Measurements from ENCODE around the gene ALKBH4.
"Not testable (repeated sequence)": the region's sequence is repeated elsewhere in the genome, so short reads cannot be mapped to it uniquely, and the experiment has no call there.

Gene ALKBH4

DNA sequence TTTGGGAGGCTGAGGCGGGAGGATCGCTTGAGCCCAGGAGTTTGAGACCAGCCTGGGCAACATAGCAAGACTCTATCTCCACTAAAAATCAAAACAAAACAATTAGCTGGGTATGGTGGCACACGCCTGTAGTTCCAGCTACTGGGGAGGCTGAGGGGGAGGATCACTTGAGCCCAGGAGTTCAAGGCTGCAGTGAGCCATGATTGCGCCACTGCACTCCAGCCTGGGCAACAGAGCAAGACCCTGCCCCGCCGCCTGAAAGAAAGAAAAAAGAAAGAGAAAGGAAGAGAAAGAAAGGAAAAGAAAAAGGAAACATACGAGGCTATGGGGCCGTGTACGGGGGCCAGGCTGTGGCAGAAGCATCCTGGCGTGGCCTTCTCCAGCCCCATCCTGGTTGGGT is 9.7 kb downstream of the ALKBH4 start:
- DNase-seq (ENCODE audit: low read depth in 2 of 2), result not testable (repeated sequence)

DNA sequence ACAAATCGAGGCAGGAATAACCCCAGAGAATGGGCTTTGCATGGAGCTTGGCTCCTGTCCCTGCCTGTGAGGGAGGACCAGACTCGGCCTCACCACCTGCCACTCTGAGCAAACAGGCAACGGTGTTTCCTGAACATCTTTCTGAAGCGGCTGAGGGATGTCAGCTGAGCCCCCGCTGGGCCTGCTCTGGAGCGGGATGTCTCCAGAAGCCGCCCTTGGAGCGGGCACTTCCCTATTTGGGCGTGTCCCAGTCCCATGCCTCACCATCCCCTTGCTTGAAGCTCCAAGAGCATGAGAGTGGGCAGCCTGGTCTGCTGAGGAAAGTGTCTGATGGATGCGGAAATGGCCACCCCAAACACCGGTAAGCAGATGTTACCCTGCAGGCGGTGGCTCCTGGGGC is 10.2 kb downstream of the ALKBH4 start:
- DNase-seq (ENCODE audit: low read depth in 2 of 2), result no peak

DNA sequence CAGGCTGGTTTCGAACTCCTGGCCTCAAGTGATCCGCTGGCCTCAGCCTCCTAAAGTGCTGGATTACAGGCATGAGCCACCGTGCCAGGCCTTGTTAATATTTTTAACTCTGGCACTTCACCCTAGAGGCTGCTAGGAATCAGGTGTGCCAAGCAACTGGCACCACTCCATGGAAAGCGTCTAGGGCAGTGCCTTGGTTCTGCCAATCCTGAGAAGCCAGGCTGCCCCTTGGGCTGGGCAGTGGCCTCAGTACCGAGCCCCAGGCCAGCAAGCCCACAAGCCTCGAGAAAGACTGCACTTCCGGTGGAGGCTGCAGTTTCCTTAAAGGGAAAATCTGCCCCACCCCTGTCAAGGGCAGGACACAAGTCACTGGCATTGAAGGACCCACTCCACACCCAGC is 11.3 kb downstream of the ALKBH4 start:
- DNase-seq (ENCODE audit: low read depth in 2 of 2), result no peak

DNA sequence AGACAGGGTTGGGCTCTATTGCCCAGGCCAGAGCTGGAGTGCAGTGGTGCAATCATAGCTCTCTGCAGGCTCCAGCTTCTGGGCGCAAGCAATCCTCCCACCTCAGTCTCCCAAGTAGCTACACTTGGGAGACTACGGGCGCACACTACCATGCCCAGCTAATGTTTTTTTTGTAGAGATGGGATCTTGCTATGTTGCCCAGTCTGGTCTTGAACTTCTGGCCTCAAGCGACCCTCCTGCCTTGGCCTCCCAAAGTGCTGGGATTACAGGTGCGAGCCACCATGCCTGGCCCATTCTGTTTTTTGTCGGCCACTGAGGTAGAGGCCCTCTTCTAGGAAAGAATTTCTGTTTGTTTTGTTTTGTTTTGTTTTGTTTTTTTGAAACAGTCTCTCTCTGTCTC is 12.2 kb downstream of the ALKBH4 start:
- no peak for DNase-seq (ENCODE audit: low read depth in 2 of 2)

DNA sequence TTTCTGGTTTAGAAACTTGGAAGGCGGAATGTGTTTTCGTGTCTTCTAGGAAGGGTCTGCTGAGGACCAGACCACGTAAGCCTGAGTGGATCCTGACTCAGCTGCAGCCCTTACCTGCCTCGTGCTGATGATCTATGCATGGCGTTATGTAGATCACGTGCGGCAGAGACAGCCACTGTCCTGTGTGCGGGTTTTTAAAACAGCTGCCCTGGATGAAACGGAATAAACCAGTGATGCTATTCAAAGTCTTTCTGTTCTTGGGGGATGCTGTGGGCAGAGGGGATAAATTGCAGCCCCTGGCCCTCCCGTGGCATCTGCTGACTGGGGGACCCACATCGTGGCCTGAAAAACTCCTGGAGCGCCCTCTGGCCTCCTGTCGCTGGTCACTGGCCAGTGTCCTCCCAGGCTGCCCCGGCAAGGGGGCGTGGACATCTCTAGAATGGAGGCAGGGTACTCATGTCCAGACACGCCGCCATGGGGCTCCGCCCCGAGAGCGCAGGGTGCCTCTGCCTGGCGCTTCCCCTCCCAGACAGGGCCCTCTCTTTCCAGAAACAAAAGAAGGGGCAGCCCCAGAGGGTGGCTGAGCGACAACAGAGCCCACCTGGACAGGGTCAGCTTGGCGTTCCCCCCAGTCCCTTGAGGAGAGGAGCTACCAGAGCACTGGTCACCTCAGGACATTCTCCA is 13.2 kb downstream of the ALKBH4 start:
- no peak for DNase-seq (ENCODE audit: low read depth in 2 of 2)

DNA sequence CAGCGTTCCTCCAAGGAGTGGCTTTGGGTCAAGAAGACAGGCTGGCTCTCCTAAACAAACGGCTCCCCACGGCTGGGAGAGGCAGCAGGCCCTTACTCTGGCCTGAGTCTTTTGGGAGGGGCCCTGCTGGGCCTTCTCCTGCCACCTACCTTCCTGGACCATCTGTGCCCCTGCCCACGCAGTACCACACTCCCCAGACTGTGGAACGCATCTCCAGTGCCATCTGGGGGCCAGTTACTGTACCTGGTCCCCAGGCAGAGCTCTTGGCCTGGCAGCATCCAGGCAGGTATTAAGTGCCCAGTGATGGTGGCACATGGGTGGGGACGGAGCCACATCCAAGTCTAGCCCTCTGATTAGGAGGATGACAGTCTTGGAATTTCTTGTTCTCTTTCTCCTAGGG is 14.4 kb downstream of the ALKBH4 start:
- no peak for DNase-seq (ENCODE audit: low read depth in 2 of 2)

DNA sequence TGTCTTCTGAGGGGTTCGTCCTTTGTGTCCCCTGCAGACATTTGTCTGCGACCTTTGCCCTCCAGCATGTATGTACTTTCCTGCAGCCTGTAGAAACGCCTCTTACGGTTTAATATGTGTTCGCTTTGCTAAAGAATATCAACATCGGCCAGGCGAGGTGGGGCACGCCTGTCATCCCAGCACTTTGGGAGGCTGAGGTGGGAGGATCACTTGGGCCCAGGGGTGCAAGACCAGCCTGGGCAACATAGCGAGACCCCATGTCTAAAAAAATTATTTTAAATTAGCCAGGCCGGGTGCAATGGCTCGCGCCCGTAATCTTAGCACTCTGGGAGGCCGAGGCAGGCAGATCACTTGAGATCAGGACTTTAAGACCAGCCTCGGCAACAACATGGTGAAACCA is 15.5 kb downstream of the ALKBH4 start:
- no peak for DNase-seq (ENCODE audit: low read depth in 2 of 2)

DNA sequence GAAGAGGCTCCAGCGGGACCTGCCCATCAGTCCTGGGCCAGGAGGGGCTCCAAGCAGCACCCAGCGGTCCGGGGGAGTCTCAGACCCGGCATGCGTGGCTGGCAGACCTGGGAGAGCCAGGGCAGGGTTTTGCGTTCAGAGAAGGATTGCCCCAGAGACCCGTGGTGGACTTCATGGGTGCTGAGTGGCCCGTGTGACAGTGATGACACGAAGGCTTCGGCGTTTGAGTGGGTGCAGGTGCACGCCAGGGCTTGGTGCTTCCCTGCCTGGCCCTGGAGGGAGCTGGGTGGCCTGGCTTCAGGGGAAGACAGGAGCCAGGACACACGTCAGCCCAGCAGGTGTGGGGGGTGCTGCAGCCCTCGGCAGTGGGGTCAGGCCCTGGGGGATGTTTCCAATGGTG is 17.4 kb downstream of the ALKBH4 start:
- no peak for DNase-seq (ENCODE audit: low read depth in 2 of 2)

DNA sequence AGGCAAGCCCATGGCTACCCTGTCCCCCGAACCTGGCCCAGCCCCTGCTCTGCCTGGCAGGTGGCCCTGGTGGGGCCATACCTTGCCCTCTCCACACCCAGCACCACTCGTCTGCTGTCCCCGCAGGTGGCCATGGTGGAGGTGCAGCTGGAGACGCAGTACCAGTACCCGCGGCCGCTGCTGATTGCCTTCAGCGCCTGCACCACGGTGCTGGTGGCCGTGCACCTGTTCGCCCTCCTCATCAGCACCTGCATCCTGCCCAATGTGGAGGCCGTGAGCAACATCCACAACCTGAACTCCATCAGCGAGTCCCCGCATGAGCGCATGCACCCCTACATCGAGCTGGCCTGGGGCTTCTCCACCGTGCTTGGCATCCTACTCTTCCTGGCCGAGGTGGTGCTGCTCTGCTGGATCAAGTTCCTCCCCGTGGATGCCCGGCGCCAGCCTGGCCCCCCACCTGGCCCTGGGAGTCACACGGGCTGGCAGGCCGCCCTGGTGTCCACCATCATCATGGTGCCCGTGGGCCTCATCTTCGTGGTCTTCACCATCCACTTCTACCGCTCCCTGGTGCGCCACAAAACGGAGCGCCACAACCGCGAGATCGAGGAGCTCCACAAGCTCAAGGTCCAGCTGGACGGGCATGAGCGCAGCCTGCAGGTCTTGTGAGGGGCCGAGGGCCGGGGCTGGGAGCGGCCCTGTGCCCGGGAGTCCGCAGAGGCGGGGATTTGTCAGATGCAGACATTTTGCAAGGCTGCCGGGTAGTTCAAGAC is 18.1 kb downstream of the ALKBH4 start:
- DNase-seq (ENCODE audit: low read depth in 2 of 2), result no peak

DNA sequence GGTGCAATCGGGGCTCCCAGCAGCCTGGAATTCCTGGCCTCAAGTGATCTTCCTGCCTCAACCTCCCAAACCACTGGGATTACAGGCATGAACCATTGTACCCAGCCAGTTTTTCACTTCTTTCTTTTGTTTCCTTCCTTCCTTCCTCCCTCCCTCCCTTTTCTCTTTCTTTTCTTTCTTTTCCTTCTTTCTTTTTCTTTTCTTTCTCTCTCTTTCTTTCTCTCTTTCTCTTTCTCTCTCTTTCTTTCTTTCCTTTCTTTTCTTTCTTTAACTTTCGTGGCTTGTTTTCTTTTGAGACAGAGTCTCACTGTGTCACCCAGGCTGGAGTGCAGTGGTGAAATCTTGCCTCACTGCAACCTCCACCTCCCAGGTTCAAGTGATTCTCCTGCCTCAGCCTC is 19.0 kb downstream of the ALKBH4 start:
- DNase-seq (ENCODE audit: low read depth in 2 of 2), result no peak

DNA sequence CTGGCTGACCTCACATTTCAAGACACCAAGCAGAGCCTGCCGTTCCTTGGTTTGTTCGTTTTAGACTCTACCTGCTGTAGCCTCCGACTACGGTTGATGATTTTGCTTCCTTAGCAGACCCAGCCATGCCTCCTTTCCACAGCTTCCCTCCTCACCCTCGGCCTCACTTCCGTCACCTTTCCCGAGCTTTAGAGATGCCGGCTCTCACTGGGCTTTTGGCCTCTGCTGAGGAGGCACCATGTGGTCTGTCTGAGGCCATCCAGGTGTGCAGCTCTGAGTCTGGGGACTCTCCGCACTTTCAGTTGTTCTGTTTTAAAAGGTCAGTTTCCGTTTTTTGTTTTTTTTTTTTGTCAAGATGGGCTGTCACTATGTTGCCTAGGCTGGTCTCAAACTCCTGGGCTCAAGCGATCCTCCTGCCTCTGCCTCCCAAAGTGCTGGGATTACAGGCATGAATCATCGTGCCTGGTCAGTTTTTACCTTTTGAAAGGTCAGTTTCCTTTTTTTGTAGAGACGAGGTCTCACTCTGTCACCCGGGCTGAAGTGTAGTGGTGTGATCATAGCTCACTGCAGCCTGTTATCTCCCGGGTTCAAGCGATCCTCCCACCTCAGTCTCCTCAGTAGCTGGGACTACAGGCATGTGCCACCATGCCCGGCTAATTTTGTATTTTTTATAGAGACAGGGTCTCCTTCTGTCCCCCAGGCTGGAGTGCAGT is 19.5 kb downstream of the ALKBH4 start:
- no peak for DNase-seq (ENCODE audit: low read depth in 2 of 2)

DNA sequence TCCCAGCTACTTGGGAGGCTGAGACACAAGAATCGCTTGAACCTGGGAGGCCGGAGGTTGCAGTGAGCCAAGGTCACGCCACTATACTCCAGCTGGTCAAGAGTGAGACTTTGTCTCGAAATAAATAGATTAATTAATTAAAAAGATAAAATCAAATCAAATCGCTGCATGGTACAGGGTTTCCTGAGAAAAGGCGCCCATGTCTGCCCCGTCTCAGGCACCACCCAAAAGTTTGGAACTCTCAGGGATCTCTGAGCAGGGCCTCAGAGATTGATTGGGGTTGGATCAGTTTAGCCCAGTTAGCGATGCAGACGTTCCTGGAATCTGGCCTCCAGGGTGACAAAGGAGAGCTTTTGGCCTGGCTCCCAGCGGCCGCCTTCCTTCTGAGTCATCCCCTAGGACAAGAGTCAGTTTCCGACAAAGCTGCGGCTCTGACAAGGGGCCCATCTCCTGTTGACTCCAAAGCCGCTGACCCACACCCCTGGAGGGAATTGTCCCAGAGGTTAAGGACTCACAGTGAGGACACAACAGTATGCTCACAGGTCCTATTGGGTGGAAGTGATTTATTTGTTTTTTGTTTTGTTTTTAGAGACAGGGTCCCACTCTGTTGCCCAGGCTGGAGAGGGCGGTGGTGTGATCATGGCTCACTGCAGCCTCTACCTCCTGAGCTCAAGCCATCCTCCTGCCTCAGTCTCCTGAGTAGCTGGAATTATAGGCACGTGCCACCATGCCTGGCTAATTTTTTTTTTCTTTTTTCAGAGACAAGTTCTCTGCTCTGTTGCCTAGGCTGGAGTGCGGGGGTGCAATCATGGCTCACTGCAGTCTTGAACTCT is 24.5 kb downstream of the ALKBH4 start:
- no peak for DNase-seq (ENCODE audit: low read depth in 2 of 2)

DNA sequence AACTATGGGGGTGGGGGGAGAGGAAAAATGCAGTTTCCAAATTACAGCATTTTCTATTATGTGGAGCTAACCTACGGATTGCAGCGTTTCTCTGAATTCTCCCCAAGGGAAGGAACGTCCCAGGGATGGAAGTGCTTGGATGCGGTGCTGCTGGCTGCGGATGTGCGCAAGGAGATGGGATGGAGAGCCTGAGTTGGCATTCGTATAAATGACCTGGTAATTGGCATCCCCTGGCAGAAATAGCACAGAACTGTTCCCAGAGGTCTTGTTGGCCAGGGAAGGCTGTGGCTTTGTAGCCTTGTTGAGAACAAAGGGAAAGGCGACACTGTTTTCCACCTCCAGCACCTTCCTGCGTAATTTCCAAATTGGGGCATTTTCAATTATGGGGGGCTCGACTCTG is 28.5 kb downstream of the ALKBH4 start:
- DNase-seq (ENCODE audit: low read depth in 2 of 2), result no peak

DNA sequence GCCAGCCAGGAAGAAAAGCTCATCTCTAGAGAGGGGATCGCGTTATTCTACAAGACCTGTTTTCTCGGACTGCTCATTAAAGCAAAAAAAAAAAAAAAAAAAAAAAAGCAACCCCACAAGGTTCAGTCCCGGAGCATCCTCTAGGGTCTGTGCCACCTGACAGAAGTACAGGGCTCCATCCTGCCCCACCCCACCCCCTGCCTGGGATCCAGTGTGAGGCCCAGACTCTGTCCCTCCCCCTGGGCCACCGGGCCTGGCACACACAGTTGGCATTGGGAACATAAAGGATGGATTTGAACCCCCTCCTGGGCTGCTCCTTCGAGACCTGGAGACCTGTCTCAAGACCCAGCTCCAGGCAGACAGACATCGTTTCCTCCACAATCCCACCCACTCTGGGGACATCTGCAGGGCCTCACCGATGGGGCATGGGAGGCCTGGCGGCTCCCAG is 30.6 kb downstream of the ALKBH4 start:
- no peak for DNase-seq (ENCODE audit: low read depth in 2 of 2)

DNA sequence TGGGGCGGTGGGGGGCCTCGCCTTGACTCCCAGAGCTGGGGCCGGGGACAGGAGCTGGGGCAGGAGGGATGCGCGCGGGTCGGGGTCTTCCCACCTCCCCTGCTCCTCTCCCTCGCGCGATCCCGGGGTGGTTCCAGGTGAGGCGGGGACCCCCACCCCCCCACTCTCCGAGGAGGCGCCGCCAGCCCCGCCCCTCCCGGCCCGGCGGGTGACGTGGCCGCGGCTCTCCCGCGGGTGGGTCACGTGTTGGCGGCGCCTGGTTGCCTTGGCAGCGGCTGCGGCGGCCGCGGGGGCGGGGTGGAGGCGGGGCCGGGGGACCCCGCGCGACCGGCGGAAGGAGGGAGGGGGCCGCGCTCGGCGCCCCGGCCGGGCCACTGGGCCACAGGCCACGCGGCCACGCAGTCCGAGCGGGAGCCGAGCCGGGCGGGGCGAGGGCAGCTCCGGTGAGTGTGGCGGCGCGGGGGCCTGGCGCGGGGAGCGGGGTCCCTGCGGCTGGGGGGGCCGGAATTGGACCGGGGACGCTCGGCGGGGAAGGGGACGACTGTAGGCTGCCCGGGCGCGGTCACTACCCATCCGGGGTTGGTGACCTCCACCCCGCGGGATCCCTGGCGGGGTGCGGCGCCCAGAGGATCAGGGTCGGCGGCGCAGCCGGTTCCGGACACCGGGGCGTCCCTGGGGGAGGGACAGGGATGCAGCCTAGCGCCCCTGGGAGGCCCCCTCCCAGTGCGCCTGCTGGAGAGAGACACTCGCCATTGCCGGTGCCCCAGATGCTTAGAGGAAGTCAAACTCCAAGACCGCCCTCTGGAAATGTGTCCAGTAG is 31.2 kb downstream of the ALKBH4 start, which contains the start of gene ORAI2:
TSS of gene ORAI2 (plus strand) at position 357 of the 820 bp plus-strand sequence. CDS start 5,382 bp downstream, outside the sequence.
- DNase-seq (ENCODE audit: low read depth in 2 of 2), result peak; percentile 76 to 84

DNA sequence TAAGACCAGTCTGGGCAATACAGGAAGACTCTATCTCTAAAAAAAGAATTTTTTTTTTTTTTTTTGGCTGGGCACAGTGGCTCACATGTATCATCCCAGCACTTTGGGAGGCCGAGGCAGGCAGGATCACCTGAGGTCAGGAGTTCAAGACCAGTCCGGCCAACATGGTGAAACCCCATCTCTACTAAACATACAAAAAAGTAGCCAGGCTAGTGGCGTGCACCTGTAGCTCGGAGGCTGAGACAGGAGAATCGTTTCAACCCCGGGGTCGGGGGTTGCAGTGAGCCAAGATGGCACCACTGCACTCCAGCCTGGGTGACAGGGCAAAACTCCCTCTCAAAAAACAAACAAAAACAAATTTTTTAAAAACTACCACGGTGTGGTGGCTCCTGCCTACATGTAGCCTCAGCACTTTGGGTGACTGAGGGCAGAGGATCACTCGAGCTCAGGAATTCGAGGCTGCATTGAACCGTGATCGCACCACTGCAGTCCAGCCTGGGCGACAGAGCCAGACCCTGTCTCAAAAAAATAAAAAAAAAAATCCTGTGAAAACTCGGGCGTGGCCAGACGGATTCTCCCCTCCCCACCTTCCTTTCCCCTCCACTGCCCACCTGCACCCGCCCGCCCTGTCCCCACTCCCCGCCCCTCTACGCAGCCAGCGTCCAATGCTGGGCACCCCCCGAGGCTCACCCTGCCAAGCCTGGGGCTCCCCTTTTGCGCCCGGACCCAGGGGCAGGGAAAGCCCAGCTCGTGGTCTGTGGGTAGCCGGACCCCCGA is 32.0 kb downstream of the ALKBH4 start:
- DNase-seq (ENCODE audit: low read depth in 2 of 2), result no peak

DNA sequence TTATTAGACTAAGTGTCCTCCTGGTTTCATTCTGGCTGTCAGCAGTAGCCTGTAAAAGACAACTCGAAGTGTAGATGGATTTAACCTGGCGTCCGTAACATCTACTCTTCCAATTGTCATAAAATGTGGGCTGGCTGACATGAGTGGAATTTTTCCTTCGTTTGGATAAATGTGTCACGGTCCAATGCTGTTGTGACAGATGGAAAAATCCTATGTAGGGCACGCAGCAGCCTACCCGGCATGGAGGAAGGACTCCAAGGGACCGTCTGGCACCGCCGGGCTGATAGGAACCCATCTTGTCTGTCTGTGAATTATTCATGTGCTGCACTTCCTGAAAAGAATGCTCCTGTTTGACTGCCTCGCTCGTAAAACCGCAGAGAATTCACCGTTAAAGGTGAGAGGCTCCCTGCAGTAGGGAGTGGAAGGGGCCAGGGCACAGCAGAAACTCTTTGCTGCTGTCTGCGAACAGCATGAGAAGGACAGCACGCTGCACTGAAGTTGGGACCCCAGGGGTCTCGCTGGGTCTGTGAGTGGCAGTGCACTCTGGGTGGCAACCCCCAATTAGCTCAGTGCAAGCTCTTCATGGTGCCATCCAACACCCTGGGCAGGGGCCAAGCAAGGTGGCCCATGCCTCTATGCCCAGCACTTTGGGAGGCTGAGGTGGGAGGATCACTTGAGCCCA is 32.9 kb downstream of the ALKBH4 start:
- DNase-seq (ENCODE audit: low read depth in 2 of 2), result peak in 1 of 2 donors; percentile 24

DNA sequence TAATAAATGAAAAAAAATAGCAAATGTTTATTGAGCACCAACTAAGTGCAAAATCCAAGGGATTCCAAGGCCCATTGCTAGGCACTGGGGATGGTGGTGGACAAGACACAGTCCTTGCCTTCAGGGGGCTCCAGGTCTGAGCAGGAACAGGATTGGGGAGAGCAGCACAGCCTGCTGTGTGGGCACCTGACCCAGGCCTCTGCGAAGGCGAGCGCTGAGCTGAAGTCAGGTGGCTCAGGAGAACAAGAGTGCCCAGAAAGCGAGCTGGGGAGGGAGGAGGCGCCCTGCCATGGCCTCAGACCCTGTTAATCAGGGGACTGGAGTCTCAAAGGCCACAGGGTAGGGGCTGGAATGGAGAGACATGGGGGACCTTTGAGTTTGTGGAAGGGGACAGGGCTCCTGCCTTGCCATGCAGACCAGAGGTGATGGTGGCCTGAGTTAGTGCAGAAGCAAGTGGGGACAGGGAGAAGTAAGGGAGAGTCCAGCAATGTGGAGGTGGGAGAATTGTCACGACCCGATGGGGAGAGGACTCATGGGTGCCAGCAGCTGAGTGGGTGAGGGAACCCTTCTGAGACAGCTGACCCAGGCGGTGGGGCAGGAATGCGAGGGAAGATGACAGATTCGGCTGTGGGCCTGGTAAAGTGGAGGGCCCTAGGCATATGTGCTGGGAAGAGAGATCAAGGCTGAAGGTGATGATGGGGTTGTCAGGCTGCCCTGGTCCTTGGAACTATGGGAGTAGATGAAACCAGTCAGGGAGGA is 35.3 kb downstream of the ALKBH4 start:
- DNase-seq (ENCODE audit: low read depth in 2 of 2), result no peak

DNA sequence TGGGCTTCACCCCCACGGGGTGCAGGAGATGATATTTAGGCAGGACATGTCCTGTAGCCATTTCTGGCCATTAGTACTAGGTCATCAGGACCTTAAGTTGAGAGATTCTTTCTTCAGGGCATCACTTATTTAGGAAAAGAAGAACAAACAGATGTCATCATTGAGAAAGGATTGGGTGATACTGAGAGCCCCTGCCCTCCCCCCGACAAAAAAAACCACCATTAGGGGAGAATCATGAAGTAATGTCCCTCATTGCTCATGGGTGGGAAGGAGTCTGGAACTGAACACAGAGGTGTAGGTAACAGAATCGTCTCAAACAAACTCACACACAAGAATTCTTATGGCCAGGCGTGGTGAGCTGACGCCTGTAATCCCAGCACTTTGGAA is 37.7 kb downstream of the ALKBH4 start:
- no peak for DNase-seq (ENCODE audit: low read depth in 2 of 2)

Data from stimulated activated CD4-positive, alpha-beta T cell treated with anti-CD3 and anti-CD28 coated beads, Interleukin-4, amount 100 ng/mL, for 48 hours (primary cell).